Glomerular visceral epithelial cell (primary cell): ENCODE measurements around the gene SEMA6B.
A peak's percentile ranks its signal among the peaks of the same experiment; 100 is the strongest.

ENCODE experiments used
- DNase-seq: peaks from one replicate; pipeline ENCODE4 v3.0.0-alpha.2; 2016; ENCODE audit errors: extremely low spot score

Gene SEMA6B

DNA sequence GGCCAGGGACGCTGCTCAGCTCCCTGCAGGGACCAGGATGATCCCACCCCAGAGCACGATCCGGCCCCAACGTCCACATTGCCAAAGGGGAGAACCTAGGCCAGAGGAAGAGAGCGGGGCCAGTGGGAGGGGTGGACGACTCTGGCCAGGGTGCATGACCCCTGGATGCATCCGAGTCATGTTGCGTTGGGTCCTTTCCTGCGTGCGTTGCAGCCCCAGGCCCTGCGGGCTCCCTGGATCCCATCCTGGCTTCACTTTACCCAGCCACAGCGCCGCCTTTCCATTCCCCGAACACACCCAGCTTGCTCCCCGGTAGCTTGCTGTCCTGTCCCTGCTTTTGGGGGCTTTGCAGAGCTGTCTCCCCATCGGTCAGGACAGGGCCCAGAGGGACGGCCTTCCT is 51.7 kb downstream of the SEMA6B start:
- DNase-seq, result no peak

DNA sequence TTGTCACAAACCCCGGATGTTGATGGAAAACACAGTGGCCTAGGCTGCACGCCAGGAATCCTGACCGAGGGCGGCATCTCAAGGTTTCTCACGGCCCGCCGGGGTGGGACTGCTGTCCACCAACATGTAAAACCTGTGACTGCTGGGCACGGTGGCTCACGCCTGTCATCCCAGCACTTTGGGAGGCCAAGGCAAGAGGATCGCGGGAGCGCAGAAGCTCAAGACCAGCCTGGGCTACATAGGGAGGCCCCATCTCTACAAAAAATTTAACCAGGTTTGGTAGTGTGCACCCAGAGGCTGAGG is 52.4 kb downstream of the SEMA6B start:
- no peak for DNase-seq

DNA sequence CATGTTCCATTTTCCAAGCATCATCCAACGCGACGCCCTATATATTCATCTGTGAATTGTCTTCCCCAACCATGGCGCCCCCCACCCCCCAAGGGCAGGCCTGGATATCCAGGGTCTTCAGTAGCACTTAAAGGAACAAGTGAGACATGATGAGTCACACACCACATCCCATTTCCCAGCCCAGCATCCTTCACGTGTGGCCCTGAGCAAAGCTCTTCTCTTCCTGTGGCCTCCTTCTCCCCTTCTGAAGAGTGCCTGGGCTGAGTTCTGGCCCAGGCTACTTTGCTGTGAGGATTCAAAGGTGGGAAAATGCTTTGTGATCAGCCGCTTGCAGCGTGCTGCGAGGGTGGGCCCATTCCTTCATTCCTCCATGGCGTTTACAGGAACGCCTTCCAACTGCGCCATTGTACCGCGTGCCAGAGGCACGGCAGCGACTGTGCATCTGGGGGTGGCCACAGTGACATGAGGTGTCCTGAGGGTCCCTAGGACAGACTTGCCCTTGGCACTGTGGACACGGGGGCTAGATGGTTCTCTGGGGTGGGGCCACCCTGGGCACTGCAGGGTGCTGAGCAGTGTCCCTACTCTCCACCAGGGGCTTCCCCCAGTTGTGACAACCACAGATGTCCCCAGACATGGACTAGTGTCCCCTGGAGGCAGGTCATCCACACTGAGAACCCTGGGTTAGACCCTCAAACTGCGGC is 52.9 kb downstream of the SEMA6B start:
- DNase-seq, result peak; percentile 58

DNA sequence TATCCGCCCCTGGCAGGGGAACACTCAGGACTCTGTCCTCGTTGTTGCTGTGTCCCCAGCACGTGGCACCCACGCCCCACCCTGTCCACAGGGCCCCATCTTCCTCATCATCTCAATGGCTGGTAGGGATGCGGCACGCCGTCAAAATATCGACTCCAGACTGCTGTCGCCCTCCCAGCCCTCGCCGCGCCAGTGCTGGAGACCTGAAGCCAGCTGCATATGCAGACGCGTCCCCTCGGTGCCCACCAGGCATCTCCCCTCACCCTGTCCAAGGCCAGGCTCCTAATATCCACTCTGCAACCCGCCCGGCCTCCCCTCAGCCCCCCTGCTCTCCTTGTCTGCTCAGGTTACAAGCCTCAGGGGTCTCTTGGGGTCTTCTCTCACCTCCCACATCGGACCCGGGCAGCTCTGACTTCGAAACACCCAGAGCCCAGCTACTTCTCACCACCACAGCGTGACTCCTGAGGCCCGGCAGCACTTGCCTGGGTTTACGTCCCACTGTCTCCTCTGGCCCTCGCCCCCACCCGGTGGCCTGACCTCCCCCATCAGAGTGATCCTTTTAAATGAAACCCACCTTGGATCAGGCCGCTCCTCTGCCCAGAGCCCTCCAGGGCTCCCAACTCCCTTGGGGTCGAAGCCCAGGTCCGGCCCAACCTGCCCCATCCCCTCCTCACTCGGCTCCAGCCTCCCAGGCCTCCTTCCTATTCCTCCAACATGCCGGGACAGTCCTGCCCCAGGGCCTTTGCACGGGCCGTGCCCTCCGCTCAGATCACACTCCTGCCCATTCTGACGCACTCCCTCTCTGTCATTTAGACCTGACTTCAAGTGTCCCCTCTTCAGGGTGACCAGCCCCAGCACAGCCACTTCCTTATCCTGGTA is 53.7 kb downstream of the SEMA6B start:
- no peak for DNase-seq

DNA sequence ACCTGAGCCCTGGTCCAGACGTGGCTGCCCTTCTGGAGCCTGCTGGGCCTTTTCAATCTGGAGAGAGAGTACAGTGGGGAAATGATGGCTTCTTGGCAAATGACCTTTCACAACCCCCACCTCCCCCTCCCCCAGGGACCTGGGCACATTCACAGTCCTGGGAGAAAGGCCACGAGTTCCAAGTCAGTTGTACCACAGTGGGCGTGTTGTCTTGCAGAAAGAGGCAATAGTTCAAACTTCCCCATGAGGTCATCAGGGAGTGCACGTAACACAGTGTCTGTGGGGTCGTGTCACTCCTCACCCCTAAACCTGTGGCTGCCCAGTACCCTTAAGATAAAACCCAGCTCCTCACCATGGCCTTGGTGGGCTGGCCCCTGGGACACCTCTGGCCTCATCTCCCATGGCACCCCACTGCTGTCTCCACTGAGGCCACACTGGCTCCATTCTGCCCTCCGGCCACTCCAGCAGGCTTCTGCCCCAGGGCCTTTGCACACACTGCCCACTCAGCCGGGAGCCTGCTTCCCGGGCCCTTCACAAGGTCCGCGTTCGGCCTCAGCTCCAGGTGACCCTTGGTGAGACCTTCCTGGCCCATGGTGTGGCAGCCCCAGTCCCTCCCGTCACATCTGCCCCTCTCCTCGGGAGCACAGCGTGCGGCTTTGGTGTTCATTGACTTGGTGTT is 54.5 kb downstream of the SEMA6B start:
- DNase-seq, result no peak

DNA sequence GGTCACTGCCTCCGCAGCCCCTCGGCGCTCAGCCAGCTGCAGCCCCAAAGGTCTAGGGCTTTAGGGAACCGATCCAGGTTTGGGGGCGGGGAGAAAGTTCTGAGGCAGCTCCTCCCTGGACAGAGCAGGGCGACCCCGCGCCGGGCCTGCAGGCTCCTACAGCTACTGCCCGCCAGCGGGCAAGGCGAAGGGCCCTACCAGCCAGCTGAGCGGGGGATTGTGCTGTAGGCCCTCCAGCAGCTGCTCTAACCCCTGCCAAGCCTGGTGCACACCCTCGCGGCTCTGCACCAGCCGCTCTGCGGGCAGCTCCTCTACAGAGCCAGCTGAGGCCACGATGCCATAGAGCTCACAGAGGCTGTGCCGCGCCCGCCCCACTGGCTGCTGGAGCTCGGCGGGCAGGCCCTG is 55.2 kb downstream of the SEMA6B start:
- DNase-seq, result no peak

DNA sequence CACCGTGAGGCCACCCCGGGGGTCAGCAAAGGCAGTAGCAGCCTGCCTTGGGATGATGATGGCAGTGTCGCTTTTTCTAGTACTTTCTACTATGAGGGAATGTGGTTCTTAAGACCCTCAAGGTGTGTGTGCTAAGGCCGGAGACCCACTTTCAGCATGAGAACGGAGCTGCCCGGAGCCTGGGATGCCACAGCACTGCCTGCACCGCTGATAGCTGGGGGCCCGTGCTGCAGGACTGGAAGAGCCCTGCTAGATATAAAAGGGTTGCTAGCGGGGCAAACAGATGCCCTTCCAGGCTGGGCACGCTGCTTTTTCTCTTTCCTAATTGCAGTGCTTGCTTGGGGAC is 55.7 kb downstream of the SEMA6B start:
- DNase-seq, result no peak

DNA sequence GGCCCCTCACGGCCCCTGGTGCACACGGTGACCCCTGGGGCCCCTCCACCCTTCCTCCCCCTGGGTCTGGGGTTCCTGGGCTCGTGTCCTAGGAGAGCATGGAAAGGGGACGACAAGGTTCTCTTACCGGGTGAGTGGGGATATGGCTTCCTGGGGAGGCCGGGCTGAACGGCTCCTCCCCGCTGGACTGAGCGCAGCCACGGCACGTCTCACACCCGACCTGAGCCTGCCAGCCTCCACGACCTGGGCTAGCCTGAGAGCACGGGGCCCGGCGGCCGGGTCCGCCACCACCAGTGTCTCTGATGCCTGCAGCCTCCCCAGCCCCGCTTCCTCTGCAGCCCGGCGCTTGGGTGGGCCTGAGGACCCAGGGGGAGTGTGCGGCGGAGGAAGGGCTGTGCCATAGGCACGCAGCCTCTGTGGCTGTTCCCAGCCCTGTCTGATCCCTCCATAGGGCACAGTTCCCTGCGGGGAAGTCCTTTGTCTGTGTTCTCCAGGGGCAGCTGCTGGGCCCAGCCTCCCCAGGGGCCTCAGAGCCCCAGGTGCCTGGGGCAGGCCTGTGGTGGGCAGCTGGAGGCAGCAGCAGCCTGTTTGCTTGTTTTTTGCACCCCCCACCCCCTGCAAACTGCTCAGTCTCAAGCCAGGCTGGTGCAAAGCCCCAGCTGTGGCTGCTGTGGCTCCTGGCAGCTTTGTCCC is 56.2 kb downstream of the SEMA6B start:
- no peak for DNase-seq

DNA sequence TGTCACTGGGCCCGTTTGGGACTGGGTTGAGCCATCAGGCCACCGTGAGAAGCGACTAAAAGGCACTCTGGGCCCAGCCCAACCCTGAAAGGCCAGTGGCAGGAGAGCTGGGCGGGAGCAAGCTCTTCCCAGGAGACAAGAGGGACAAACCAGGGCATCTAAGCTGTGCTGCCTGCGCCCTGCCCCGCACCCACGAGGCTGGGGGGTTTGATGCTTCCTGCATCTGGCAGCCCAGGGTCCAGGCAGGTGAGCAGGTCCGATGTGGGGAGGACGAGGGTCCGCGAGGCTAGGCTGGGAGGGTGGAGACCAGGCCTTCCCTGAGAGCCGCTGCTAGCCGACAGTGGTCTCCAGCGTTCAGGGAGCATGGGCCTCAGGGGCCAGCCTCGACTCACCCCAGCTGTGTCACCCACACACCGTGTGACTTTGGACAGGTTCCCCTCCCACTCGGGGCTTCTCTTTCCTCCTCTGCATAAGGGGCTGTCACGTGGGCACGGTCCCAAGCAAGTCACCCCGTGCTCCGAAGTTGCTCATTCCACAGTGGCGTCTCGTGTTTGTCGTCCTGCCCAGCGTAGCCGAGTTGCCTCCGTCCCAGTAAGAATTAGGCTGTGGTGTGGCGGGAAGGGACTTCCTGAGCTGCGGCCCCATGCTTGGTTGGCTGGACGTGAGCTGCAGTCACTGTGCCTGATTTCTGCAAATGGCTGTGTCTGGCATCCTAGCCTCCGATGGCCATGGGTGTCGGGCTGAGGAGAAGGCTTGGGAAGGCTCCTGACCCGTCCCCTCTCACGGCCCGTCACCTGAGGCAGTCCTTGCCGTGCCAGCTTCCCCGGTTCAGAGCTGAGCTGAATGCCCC is 57.0 kb downstream of the SEMA6B start:
- no peak for DNase-seq

DNA sequence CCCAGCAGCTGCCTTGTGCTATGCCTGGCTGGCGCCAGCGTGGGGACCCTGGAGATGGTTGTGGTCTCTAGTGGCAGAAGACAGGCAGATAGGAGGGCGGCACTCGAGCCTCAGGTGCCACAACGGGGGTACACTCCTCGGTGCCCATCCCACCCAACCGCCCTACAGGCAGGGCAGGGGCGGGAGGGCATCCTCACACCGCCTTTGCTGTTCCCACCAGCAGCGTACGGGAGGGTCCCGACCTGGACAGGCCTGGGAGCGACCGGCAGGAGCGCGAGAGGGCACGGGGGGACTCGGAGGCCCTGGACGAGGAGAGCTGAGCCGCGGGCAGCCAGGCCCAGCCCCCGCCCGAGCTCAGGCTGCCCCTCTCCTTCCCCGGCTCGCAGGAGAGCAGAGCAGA is 57.8 kb downstream of the SEMA6B start:
- no peak for DNase-seq

DNA sequence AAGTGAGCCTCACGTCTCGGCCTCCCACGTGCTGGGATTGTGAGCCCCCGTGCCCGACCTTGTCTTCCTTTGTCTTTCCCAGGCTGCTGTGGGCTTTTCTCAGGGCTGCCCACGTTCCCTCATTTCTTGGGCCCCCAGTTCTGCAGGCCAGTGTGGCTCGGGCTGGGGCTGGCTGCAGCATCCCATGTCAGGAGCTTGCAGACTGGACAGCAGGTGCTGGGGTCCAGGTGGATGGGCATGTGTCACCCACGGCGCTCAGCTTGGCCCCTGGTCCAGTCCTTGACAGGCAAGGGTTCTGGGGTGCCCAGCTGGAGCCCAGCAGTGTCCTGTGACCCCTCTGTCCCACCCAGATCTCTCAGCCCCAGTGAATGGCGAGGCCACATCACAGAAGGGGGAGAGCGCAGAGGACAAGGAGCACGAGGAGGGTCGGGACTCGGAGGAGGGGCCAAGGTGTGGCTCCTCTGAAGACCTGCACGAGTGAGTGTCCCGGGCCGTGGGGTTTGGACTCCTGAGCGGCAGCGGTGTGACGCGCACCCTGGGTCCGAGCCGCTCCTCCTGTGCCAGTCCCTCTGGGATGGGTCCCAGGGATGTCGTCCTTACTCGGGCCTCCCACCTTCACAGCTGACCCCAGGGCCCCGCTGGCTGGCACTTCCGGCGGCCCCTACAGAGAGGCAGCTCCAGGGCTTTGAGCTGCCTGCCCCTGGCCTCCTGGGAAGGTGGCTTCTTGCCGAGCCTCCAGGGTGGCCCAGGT is 58.5 kb downstream of the SEMA6B start:
- no peak for DNase-seq

DNA sequence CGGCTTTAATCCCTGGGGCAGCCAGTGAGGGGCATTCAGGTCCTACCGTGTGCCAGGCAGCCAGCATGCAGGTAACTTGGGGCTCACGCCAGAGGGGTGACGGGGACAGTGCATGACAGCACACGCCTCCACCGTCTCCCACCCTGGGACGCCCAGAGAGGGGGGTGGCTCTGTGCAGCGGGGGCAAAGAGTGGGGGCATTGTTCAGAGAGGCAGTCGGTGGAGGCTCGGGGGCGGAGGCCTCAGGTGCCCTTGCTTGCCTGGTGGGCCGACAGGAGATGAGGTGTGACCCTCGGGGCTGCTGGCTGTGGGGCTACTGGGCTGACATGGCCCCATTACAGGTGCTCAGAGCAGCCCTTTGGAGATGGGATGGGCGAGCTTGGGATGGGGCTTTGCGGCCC is 59.6 kb downstream of the SEMA6B start:
- DNase-seq, result no peak

DNA sequence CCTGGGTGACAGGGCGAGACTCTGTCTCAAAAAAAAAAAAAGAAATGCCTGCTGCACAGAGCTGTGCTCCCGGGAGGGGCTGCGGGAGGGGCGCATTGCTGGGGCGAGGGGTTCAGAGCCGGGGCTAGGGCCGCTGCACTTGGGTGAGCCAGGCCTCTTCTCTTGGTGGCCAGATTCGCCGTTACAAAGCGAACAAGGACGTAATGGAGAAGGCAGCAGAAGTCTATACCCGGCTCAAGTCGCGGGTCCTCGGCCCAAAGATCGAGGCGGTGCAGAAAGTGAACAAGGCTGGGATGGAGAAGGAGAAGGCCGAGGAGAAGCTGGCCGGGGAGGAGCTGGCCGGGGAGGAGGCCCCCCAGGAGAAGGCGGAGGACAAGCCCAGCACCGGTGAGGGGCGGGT is 60.2 kb downstream of the SEMA6B start:
- no peak for DNase-seq

DNA sequence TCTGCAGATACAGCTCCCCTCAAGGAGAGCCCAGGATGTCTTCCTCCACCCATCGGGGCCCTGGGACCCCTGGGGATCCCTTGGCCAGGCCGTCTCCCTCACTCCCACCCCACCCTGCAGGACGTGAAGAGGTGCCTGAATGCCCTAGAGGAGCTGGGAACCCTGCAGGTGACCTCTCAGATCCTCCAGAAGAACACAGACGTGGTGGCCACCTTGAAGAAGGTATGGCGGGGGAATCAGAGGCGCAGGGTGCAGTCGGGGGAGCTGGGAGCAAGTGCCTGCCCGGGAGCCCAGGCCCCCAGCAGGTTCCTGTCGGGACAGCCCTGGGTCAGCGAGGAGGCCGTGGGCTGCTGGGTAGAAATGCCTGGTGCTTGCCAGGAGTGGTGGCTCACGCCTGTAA is 60.8 kb downstream of the SEMA6B start:
- no peak for DNase-seq

DNA sequence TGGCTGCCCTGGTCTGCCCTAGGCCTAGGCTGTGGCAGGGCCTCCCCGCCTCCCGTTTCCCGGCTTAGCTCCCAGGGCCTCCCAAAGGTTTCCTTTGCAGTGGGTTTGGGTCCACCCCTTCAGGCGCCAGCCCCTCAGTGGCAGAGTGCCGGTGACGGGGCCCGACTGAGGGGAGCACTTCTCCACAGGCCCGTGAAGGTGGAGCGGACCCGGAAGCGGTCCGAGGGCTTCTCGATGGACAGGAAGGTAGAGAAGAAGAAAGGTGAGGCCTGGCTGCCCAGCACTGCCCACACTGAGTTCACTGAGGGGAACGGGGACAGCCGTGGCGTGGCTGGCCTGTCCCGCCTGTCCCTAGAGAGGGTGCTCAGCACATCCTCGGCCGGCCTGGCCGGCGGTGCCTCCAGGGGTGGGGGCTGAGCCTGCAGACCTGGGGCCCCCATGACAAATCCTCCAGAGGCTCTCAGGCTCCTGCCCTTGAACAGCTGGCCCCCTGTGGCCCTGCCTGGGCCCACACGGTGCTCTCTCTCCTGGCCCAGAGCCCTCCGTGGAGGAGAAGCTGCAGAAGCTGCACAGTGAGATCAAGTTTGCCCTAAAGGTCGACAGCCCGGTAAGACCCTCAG is 61.6 kb downstream of the SEMA6B start:
- no peak for DNase-seq

DNA sequence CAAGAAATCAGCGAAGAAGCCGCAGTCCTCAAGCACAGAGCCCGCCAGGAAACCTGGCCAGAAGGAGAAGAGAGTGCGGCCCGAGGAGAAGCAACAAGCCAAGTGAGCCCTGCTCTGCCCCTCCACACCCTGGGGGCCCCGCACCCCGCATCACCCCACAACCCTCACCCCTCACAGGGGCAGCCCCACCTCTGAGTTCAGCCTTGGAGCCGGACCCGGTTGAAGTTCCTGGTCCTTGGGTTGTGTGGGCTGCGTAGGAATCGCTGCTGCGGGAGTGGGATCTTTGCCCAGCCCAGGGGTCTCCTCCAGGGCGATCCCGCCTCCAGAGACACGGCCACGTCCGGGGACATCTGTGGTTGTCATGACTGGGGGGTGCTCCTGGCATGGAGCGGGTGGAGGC is 63.2 kb downstream of the SEMA6B start:
- no peak for DNase-seq

DNA sequence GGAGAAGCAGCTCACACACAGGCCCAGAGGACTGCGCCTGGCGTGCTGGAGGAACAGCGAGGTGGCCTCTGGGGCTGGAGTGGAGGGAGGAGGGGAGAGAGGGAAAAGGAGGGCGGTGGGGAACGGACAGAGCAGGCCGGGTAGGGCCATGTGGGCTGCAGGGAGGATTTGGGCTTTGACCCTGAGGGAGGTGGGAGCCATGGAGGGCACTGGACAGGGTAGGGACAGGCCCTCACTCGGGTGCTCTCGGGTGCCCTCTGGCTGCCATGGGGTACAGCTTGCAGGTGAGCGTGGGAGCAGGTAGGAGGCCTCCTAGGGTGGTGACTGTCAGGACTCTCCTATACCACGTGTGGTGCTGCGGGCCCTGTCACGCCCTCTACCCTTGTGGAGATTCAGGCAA is 64.0 kb downstream of the SEMA6B start:
- DNase-seq, result no peak

DNA sequence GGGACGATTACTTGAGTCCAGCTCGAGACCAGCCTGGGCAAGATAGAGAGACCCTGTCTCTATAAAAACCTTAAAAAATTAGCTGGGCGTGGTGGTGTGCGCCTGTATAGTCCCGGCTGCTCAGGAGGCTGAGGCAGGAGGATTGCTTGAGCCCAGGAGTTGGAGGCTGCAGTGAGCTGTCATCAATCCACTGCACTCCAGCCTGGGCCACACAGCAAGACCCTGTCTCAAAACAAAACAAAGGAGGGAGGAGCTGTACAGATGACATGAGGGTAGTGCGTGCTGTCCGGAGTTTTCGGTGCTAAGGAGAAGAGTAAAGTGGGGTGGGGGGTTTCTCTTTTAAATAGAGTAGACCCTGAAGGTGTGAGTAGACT is 64.8 kb downstream of the SEMA6B start:
- no peak for DNase-seq

DNA sequence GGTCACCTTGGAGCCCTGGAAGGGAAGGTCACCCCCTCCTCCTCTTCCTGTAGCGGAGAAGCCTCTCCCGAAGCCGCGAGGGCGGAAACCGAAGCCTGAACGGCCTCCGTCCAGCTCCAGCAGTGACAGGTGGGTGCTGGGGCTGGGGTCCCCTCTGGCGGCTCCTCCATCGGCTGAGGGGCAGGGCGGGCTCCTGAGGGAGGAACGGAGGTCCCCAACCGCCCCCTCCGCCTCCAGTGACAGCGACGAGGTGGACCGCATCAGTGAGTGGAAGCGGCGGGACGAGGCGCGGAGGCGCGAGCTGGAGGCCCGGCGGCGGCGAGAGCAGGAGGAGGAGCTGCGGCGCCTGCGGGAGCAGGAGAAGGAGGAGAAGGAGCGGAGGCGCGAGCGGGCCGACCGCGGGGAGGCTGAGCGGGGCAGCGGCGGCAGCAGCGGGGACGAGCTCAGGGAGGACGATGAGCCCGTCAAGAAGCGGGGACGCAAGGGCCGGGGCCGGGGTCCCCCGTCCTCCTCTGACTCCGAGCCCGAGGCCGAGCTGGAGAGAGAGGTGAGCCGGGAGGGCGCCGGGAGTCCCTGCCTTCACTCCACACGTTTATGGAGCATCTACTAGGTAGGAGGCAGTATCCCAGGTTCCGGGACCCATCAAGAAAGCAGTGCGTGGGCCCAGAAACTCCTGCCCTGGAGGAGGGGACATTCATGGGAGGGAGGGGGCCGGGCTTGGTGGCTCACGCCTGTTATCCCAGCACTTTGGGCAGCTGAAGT is 65.4 kb downstream of the SEMA6B start:
- DNase-seq, result no peak
